ENCODE results near the gene GHRL. TPM values are rescaled to one million over a fixed set of nuclear protein-coding genes. Genes with fewer than 3 reads are reported as not detected.

Gene GHRL
- total and polyA plus RNA-seq, 3 donors from 2014 or later, result 0.50 to 1.0 (median 0.87) TPM

DNA sequence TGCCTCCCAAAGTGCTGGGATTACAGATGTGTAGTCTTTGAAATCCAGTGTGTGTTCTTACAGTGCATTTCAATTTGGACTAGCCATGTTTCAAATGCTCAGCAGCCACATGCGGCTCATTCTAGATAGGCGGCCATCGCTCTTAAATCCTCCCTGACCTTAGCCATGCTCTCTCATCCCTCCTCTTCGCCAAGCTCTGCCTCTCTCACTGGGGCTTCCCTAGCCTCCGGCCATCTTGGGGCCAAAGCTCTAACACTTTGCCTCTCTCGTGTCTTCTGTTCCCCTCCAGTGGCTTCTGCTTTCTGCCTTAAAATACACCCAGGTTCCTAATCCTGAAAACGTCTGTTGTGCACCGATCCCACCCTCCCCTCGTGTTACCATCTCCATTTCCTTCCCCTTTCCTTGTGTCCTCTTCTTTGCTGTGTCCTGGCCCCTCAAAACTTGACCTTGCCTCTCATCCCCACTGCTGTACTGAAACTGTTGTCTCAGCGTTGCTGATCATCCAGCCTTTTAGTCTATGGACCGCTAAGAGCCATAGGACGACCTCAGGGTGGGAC lies 1.4 kb upstream of the GHRL start:
- no peaks in the 10 kb centered on the region for H3K4me1 ChIP-seq
- intact Hi-C loops (cut with DNase I; ENCODE audit: low total_unique reads), result no loop called here
- no peaks in the 10 kb centered on the region for H3K27me3 ChIP-seq
- H3K27ac ChIP-seq, result no peak overlapping the region
- TF ChIP-seq, protein P1, sequence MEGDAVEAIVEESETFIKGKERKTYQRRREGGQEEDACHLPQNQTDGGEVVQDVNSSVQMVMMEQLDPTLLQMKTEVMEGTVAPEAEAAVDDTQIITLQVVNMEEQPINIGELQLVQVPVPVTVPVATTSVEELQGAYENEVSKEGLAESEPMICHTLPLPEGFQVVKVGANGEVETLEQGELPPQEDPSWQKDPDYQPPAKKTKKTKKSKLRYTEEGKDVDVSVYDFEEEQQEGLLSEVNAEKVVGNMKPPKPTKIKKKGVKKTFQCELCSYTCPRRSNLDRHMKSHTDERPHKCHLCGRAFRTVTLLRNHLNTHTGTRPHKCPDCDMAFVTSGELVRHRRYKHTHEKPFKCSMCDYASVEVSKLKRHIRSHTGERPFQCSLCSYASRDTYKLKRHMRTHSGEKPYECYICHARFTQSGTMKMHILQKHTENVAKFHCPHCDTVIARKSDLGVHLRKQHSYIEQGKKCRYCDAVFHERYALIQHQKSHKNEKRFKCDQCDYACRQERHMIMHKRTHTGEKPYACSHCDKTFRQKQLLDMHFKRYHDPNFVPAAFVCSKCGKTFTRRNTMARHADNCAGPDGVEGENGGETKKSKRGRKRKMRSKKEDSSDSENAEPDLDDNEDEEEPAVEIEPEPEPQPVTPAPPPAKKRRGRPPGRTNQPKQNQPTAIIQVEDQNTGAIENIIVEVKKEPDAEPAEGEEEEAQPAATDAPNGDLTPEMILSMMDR (IDR thresholded peaks at IDR 0.05), result no peak
- no peaks in the 10 kb centered on the region for H3K9me3 ChIP-seq
- H3K4me3 ChIP-seq, result no peak overlapping the region
- WGBS, 2 donors, result 82 to 90% methylated on average over 12 of the region's 12 CpGs
- no peak for DNase-seq
- no peaks in the 10 kb centered on the region for H3K36me3 ChIP-seq (ENCODE audit: low read depth, missing control alignments)

DNA sequence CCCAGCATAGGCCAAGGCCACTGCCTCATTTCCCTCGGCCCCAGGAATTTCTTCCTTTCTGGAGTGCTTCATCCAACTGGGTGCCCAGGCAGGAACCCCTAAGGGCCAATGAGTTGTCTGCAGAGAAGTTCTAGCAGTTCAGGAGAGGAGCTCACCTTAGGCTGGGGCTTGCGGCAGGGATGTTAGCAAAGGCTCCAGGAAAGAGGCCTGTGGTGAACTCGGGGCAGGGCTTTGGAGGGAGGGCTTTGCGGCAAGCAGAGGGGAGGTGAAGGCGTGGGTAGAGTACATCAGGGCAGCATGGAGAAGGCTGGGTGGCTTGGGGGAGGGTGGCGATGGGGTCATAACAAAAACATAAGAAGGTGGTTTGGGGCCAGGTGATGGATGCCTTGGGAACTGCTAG lies 1.1 kb downstream of the GHRL start:
- no peak overlapping the region for H3K4me3 ChIP-seq
- WGBS, 2 donors, result 89 to 91% methylated on average over 6 of the region's 6 CpGs
- DNase-seq, result no peak
- H3K9me3 ChIP-seq, result no peaks in the 10 kb centered on the region
- no peak overlapping the region for H3K27ac ChIP-seq
- TF ChIP-seq POLR2A (IDR thresholded peaks at IDR 0.05), result no peak
- TF ChIP-seq, protein P1 (IDR thresholded peaks at IDR 0.05), result no peak
- no peaks in the 10 kb centered on the region for H3K36me3 ChIP-seq (ENCODE audit: low read depth, missing control alignments)
- no peaks in the 10 kb centered on the region for H3K4me1 ChIP-seq
- intact Hi-C loops (cut with DNase I; ENCODE audit: low total_unique reads), result no loop called here
- no peaks in the 10 kb centered on the region for H3K27me3 ChIP-seq

DNA sequence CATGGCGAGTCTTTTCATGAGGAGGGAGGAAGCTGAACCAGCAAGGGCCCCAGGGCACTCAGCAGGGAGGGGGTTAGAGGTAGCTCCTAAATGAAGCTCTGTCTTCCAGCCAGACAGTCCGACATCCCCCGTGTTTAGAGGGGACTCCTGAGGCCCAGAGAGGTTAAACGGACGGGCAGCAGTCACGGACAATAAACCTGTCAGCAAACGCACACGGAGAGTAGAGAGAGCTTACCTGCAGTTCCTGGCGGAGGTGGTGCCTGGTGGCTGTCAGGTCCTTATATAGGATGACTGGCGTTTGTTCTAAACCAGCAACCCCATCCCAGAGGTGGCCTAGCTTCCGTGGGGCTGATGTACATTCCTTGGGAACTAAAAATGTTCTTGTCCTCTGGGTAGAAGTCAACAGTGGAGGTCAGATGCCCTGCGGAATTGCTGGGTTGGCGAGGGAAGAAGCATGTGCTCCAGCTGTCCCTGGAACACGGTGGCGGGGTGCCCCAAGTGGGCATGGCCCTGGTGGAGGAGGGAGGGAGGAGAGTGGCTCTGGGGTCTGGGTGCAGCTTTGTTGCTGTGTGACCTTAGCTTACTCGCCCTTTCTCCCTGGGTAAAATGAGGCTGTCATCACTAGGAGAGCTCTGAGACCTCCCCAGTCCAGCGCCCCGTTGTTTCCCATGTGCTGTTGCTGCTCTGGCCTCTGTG lies 2.1 kb downstream of the GHRL start:
- intact Hi-C loops (cut with DNase I; ENCODE audit: low total_unique reads), result no loop called here
- no peak for DNase-seq
- H3K4me3 ChIP-seq, result no peak overlapping the region
- WGBS, 2 donors, result 74 to 78% methylated on average over 9 to 18 of the region's 18 CpGs
- TF ChIP-seq, protein P1 (IDR thresholded peaks at IDR 0.05), result no peak
- TF ChIP-seq POLR2A (IDR thresholded peaks at IDR 0.05), result no peak
- H3K36me3 ChIP-seq (ENCODE audit: low read depth, missing control alignments), result no peaks in the 10 kb centered on the region
- H3K4me1 ChIP-seq, result no peaks in the 10 kb centered on the region
- no peaks in the 10 kb centered on the region for H3K27me3 ChIP-seq
- H3K27ac ChIP-seq, result no peak overlapping the region
- H3K9me3 ChIP-seq, result no peaks in the 10 kb centered on the region

DNA sequence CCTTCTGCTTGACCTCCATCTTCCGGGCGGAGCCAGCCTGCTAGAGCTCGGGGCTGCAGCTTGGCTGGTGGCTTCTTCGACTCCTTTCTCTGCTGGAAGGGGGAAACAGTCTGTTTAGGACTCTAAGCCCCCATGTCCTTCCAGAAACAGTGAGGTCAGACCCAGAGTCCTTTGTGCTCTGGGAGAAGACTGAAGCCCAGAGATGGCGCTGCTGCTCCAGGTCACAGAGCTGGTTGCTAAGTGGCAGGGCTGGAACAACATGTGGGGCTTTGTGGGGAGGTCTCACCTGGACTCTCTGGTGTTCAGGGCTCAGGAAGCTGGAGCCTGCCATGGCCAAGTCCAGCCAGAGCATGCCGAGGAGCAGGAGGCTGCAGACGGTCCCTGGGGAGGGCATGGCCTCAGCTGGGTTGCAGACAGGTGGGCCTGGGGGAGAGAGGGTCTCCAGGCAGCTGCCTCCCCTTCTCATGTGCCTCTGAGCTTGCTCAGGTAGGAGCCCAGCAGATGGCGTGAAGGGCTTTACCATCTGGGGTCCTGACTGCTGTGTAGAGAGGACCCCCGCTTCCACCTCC lies 2.9 kb downstream of the GHRL start:
- Histone ChIP-seq H3K4me3 (no peak overlapping the region), H3K4me1 (no peaks in the 10 kb centered on the region), H3K27me3 (no peaks in the 10 kb centered on the region), H3K9me3 (no peaks in the 10 kb centered on the region), H3K36me3 (ENCODE audit: low read depth, missing control alignments) (no peaks in the 10 kb centered on the region), H3K27ac (no peak overlapping the region)
- DNase-seq, result no peak
- intact Hi-C loops (cut with DNase I; ENCODE audit: low total_unique reads), result no loop called here
- WGBS, 2 donors, result 80 to 88% methylated on average over 5 to 9 of the region's 9 CpGs
- no peak for TF ChIP-seq POLR2A (IDR thresholded peaks at IDR 0.05)
- TF ChIP-seq, protein P1 (IDR thresholded peaks at IDR 0.05), result no peak

Data from testis (tissue), 3 donors.